K562 (cell line): ENCODE data around the gene PPRC1. TPM values are rescaled to one million over a fixed set of nuclear protein-coding genes. Genes with fewer than 3 reads are reported as not detected.

Experiments
- CXXC5 ChIP-seq: fragments of 250-450 bp; sonication (Bioruptor Pico); IDR thresholded peaks from 2 replicates; pipeline ENCODE4 v1.8.0; 2022; ENCODE audit warnings: inconsistent platforms, mild to moderate bottlenecking, moderate library complexity
- FOXP1 ChIP-seq: sonication (generic); formaldehyde crosslinking; IDR thresholded peaks from 2 replicates; pipeline ENCODE4 v1.8.0; 2022; ENCODE audit warnings: mild to moderate bottlenecking, missing genetic modification reagents
- HDAC3 ChIP-seq: fragments of 450-650 bp; IDR thresholded peaks from 2 replicates; pipeline ENCODE4 v1.6.1; 2018; ENCODE audit warnings: borderline replicate concordance, mild to moderate bottlenecking, moderate library complexity; ENCODE audit not compliant: partially characterized antibody
- HINFP ChIP-seq: fragments of 450-650 bp; conservative IDR thresholded peaks from 2 replicates; pipeline ENCODE4 v1.6.1; 2016; ENCODE audit warnings: missing genetic modification characterization, low read depth, mild to moderate bottlenecking, control low read depth, missing compliant biosample characterization
- KLF6 ChIP-seq: fragments of 250-450 bp; sonication (Bioruptor Pico); IDR thresholded peaks from 2 replicates; pipeline ENCODE4 v1.4.0; 2020; ENCODE audit warnings: mild to moderate bottlenecking, moderate library complexity, borderline replicate concordance
- MAZ ChIP-seq, 2 experiments: fragments of 450-650 bp in 1 of 2; sonication (generic) in 1 of 2; formaldehyde crosslinking; IDR thresholded peaks in 1 of 2; conservative IDR thresholded peaks in 1 of 2; 2 replicates each; pipeline versions ENCODE4 v1.4.0 to v1.5.0; 2020; ENCODE audit warnings: mild to moderate bottlenecking in 1 of 2, missing genetic modification reagents in 1 of 2
- MBD2 ChIP-seq: sonication (generic); IDR thresholded peaks from 2 replicates; pipeline ENCODE4 v1.6.1; 2016; ENCODE audit warnings: low read depth, borderline replicate concordance
- NCOR1 ChIP-seq: fragments of 450-650 bp; IDR thresholded peaks from 2 replicates; pipeline ENCODE4 v1.6.1; 2016; ENCODE audit warnings: mild to moderate bottlenecking, moderate library complexity
- POLR2A ChIP-seq: fragments of 450-650 bp; conservative IDR thresholded peaks from 2 replicates; pipeline ENCODE4 v1.6.1; 2016
- PRDM10 ChIP-seq: fragments of 450-650 bp; IDR thresholded peaks from 2 replicates; pipeline ENCODE4 v1.6.1; 2018; ENCODE audit not compliant: partially characterized antibody
- SETDB1 ChIP-seq: IDR thresholded peaks from one replicate; pipeline ENCODE4 v1.6.1; 2012; ENCODE audit warnings: low read length, control low read depth, inconsistent platforms
- SIN3B ChIP-seq: fragments of 450-650 bp; IDR thresholded peaks from 2 replicates; pipeline ENCODE4 v1.6.1; 2017; ENCODE audit warnings: low read depth, mild to moderate bottlenecking, moderate library complexity
- SMC3 ChIP-seq: conservative IDR thresholded peaks from 2 replicates; pipeline ENCODE4 v1.6.1; 2011; ENCODE audit warnings: low read depth, low read length, improper control_type of control experiment; ENCODE audit not compliant: insufficient read depth
- SPI1 ChIP-seq: IDR thresholded peaks from 2 replicates; pipeline ENCODE4 v1.6.1; 2011; ENCODE audit warnings: low read depth, low read length, control low read depth, borderline replicate concordance
- SRSF1 ChIP-seq: fragments of 200-400 bp; formaldehyde crosslinking; IDR thresholded peaks from 2 replicates; pipeline ENCODE4 v1.6.1; 2017; ENCODE audit warnings: mild to moderate bottlenecking, low read depth, low read length, moderate library complexity
- ZFX ChIP-seq: sonication (generic); formaldehyde crosslinking; IDR thresholded peaks from 2 replicates; pipeline ENCODE4 v1.8.0; 2022; ENCODE audit warnings: mild to moderate bottlenecking, missing genetic modification reagents, moderate library complexity
- ZNF384 ChIP-seq: IDR thresholded peaks from 2 replicates; pipeline ENCODE4 v1.6.1; 2012; ENCODE audit warnings: low read depth, low read length, improper control_type of control experiment
- polyA plus RNA-seq, 8 experiments: library from polyadenylated mRNA; depleted of rRNA in 4 of 8; stranded (reverse) in 5 of 8; unstranded in 3 of 8; fragments of >200 nt; fragmentation: Nextera tagmentation in 2 of 8; fragmentation: Illumina TruSeq in 1 of 8; extraction: Ambion mirVana in 2 of 8; extraction: Trizol in 1 of 8; gene quantifications; 2 replicates each; pipeline versions ENCODE4 v1.2.1 to v1.2.3, GENCODE V29; 2011 to 2014; ENCODE audit warnings: inconsistent platforms in 1 of 8, missing spikeins in 1 of 8
- total RNA-seq, 7 experiments: library from RNA; depleted of rRNA in 6 of 7; stranded (reverse); fragments of >200 nt in 6 of 7; fragmentation: Illumina TruSeq in 2 of 7; extraction: Trizol in 2 of 7; gene quantifications; 2 replicates each; pipeline versions ENCODE4 v1.2.1 to v1.2.3, GENCODE V29; 2011 to 2021; ENCODE audit warnings: low replicate concordance in 1 of 7
- TF ChIP-seq, protein P1 (sequence below), 2 experiments: fragments of 450-650 bp; IDR thresholded peaks; 2 replicates each; pipeline ENCODE4 v1.6.1; 2018; ENCODE audit warnings: mild to moderate bottlenecking in 2 of 2, low read depth in 1 of 2; ENCODE audit not compliant: partially characterized antibody in 2 of 2

Gene PPRC1
- total and polyA plus RNA-seq, 9 of the 15 experiments (the other 6 are each of a cell fraction or from before 2014, with no cell fraction given), result 8.5 to 47.1 (median 16.2) TPM

GRCh38 chr10:102132563-102133372 is at the start of gene PPRC1 (continued):
- no peak for TF ChIP-seq SRSF1
- TF ChIP-seq SPI1, result no peak
- TF ChIP-seq, protein P1, sequence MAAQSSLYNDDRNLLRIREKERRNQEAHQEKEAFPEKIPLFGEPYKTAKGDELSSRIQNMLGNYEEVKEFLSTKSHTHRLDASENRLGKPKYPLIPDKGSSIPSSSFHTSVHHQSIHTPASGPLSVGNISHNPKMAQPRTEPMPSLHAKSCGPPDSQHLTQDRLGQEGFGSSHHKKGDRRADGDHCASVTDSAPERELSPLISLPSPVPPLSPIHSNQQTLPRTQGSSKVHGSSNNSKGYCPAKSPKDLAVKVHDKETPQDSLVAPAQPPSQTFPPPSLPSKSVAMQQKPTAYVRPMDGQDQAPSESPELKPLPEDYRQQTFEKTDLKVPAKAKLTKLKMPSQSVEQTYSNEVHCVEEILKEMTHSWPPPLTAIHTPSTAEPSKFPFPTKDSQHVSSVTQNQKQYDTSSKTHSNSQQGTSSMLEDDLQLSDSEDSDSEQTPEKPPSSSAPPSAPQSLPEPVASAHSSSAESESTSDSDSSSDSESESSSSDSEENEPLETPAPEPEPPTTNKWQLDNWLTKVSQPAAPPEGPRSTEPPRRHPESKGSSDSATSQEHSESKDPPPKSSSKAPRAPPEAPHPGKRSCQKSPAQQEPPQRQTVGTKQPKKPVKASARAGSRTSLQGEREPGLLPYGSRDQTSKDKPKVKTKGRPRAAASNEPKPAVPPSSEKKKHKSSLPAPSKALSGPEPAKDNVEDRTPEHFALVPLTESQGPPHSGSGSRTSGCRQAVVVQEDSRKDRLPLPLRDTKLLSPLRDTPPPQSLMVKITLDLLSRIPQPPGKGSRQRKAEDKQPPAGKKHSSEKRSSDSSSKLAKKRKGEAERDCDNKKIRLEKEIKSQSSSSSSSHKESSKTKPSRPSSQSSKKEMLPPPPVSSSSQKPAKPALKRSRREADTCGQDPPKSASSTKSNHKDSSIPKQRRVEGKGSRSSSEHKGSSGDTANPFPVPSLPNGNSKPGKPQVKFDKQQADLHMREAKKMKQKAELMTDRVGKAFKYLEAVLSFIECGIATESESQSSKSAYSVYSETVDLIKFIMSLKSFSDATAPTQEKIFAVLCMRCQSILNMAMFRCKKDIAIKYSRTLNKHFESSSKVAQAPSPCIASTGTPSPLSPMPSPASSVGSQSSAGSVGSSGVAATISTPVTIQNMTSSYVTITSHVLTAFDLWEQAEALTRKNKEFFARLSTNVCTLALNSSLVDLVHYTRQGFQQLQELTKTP (IDR thresholded peaks at IDR 0.05; ENCODE audit: low read depth in 1 of 2, partially characterized antibody in 2 of 2), result peak in 1 of 2 experiments; percentile 98
- TF ChIP-seq MAZ (CRISPR knock-in tag; conservative IDR thresholded peaks at IDR 0.05 in 1 of 2, IDR thresholded peaks at IDR 0.05 in 1 of 2), result peak in 1 of 2 experiments; percentile 50; a peak in 1 of 4 replicates
- no peak for TF ChIP-seq NCOR1
- TF ChIP-seq MBD2, result peak; percentile 91
- TF ChIP-seq ZFX, result peak; percentile 92
- TF ChIP-seq ZNF384, result no peak
- peak; percentile 26; the same call in 1 of the 2 replicates for TF ChIP-seq KLF6 (CRISPR knock-in tag)
- no peak for TF ChIP-seq SETDB1
- TF ChIP-seq HINFP (tag), result no peak
- peak; percentile 89 for TF ChIP-seq POLR2A
- TF ChIP-seq FOXP1, result peak; percentile 70
- TF ChIP-seq SIN3B, result 0 out of 2 replicates have a peak, but pooled peaks have one; percentile 38
- TF ChIP-seq CXXC5 (CRISPR knock-in tag), result peak; percentile 44; the same call in 1 of the 2 replicates
- TF ChIP-seq SMC3, result 0 out of 2 replicates have a peak, but pooled peaks have one; percentile 10
- no peak for TF ChIP-seq HDAC3
- TF ChIP-seq PRDM10, result peak; percentile 60
